Fibroblast of the aortic adventitia (primary cell): ENCODE measurements around the gene IFIT3. TPM values are rescaled to one million over a fixed set of nuclear protein-coding genes. Genes with fewer than 3 reads are reported as not detected.
"Not testable (repeated sequence)": the region's sequence is repeated elsewhere in the genome, so short reads cannot be mapped to it uniquely, and the experiment has no call there.

Experiments
- DNase-seq: peaks from one replicate; pipeline ENCODE4 v3.0.0-alpha.2; 2010; ENCODE audit warnings: low read depth
- H3K4me3 ChIP-seq: 2 replicates; pipeline ENCODE4 v1.5.1; 2011; ENCODE audit warnings: low read depth, mild to moderate bottlenecking, control low read depth, low read length, moderate library complexity
- CTCF ChIP-seq: IDR thresholded peaks from 2 replicates; pipeline ENCODE4 v1.5.1; 2011; ENCODE audit warnings: mild to moderate bottlenecking, low read length, control low read depth, inconsistent platforms; ENCODE audit not compliant: insufficient read depth
- total RNA-seq: library from RNA; depleted of rRNA; stranded (reverse); fragments of >200 nt; gene quantifications from 2 replicates; pipeline ENCODE4 v1.2.3, GENCODE V29; 2012; ENCODE audit warnings: low replicate concordance

Gene IFIT3
- total RNA-seq, 1 donor = 23.1 TPM

GRCh38 chr10:89308266-89308665 is 19.5 kb upstream of the IFIT3 start:
- TF ChIP-seq CTCF = no peak
- no peak overlapping the region for H3K4me3 ChIP-seq
- DNase-seq = no peak

DNA sequence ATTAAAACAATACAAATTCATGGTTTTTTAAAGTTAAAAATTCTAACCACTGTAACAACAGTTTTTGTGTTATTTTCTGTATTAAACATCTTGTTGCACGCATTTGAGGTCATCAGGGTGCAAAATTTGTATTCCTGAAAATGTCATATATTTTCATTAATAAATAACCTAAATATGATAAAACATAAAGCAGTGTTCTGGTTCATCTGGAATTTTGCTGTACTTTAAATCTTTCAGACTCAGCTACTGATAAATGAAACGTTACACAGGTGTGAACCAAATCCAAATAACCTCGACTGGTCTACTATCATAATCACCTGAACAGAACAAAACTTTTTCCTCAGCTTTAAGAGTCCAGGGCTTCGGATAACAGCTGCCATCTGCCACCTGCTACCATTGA is 19.1 kb upstream of the IFIT3 start:
- TF ChIP-seq CTCF = no peak
- DNase-seq = no peak
- H3K4me3 ChIP-seq = no peak overlapping the region

GRCh38 chr10:89309156-89310055 is 18.4 kb upstream of the IFIT3 start:
- DNase-seq = no peak
- H3K4me3 ChIP-seq = no peak overlapping the region
- no peak for TF ChIP-seq CTCF

- H3K4me3 ChIP-seq = no peak overlapping the region
- TF ChIP-seq CTCF = no peak
- no peak for DNase-seq
Measured at GRCh38 chr10:89310056-89310893, 17.5 kb upstream of the IFIT3 start.

- no peak overlapping the region for H3K4me3 ChIP-seq
- no peak for TF ChIP-seq CTCF
- DNase-seq = no peak
Measured at GRCh38 chr10:89312973-89313372, 14.8 kb upstream of the IFIT3 start.

DNA sequence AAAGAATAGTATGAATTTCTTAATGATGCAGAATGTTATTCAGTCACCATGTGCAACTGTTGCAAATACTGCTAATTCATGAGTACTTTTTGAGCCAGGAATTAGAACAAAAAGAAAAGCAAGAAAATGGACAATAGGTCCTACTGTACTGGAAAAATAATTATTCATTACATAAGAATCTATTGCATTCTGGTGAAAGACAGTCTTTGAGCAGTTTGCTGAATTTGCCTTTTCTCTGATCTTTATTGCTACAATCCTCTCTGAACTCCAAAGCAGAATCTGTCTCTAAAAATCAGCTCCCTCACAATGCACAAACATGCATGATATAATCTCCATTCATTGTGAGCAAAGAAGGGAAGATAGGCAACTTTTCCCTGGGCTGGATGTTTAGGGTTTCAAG is 13.1 kb upstream of the IFIT3 start:
- no peak for DNase-seq
- TF ChIP-seq CTCF = no peak
- no peak overlapping the region for H3K4me3 ChIP-seq

GRCh38 chr10:89318047-89318446 is 9.8 kb upstream of the IFIT3 start:
- not testable (repeated sequence) for H3K4me3 ChIP-seq, DNase-seq

DNA sequence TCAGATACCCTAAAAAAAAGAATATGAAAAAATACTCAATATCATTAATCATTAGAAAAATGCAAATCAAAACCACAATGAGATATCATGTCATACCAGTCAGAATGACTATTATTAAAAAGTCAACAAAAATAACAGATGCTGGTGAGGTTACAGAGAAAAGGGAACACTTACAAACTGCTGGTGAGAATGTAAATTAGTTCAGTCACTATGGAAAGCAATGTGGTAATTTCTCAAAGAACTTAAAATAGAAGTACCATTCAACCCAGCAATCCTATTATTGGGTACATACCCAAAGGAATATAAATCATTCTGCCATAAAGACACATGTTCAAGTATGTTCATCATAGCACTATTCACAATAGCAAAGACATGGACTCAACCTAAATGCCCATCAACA is 2.7 kb upstream of the IFIT3 start:
- H3K4me3 ChIP-seq, DNase-seq: not testable (repeated sequence)

- DNase-seq, H3K4me3 ChIP-seq: not testable (repeated sequence)
Measured at GRCh38 chr10:89325856-89326255, 1.9 kb upstream of the IFIT3 start.
